ENCODE measurements around the gene CACFD1.

CACFD1 gene

DNA sequence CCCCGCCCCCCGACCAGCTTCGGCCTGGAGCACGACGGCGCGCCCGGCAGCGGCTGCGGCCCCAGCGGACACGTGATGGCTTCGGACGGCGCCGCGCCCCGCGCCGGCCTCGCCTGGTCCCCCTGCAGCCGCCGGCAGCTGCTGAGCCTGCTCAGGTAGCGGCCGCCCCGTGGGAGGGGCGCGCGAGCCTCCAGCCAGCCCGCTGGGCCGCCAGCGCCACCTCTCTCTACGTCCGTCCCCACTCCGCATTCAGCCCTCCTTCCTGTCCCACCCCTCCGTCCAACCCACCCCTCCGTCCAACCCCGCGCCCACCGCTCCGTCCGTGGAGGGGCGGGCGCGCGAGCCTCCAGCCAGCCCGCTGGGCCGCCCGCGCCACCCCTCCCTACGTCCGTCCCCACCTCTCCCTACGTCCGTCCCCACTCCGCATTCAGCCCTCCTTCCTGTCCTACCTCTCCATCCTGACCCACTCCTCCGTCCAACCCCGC is 31.1 kb upstream of the CACFD1 start (continued):
- no peak for TF ChIP-seq TOX (CRISPR knock-in tag; IDR thresholded peaks at IDR 0.05; ENCODE audit: borderline replicate concordance)

DNA sequence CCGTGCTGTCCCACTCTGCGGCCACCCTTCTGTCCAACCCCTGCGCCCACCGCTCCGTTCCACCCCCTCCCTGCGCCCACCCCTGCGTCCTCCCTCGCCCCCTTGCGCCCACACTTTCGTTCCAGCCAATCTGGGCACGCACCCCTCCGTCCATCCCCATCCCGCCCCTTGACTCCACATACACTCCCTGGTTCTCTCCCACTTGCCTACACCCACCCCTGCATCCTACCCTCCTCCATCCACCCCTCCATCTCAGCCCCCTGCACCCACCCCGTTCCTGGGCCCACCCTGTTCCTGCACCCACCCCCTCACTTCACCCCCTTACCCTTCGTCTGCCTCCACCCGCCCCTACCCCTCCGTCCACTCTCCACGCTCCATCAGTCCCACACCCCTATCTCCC is 30.6 kb upstream of the CACFD1 start:
- no peak for ATAC-seq
- no peak for TF ChIP-seq CSRNP3 (CRISPR knock-in tag; IDR thresholded peaks at IDR 0.05)
- TF ChIP-seq ISL1 (CRISPR knock-in tag; IDR thresholded peaks at IDR 0.05), result no peak
- no peak for TF ChIP-seq ESRRG (CRISPR knock-in tag; IDR thresholded peaks at IDR 0.05)
- no peak for TF ChIP-seq TSHZ2 (CRISPR knock-in tag; IDR thresholded peaks at IDR 0.05)

DNA sequence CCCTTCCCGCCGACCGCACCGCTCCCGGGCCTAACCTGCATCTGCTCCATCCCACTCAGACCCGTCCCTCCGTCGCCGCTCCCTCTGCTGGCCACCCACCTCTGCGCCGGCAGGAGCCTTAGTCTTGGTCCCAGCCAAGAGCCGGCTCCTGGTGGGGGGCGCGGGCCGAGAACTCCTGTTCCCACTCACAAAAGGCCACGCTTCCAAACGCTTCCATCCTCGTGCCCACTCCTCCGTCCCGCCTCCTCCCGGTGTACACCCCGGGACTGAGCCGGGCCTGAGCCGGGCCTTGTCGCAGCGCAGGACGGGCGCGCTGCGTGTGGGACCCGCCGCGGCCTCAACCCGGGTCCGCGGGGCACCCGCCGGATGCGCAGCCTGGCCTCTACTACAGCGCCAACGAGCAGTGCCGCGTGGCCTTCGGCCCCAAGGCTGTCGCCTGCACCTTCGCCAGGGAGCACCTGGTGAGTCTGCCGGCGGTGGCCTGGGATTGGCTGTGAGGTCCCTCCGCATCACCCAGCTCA is 30.1 kb upstream of the CACFD1 start:
- ATAC-seq, result no peak; the same call in 2 of the 3 replicates
- no peak for TF ChIP-seq GLIS3 (CRISPR knock-in tag; IDR thresholded peaks at IDR 0.05)
- TF ChIP-seq BACH2 (CRISPR knock-in tag; IDR thresholded peaks at IDR 0.05; ENCODE audit: borderline replicate concordance), result no peak
- no peak for TF ChIP-seq CSRNP3 (CRISPR knock-in tag; IDR thresholded peaks at IDR 0.05)
- TF ChIP-seq SNAI2 (CRISPR knock-in tag; IDR thresholded peaks at IDR 0.05), result no peak
- TF ChIP-seq ZFP30 (CRISPR knock-in tag; IDR thresholded peaks at IDR 0.05), result no peak
- no peak for TF ChIP-seq CREB5 (CRISPR knock-in tag; IDR thresholded peaks at IDR 0.05; ENCODE audit: low read depth)
- no peak for TF ChIP-seq ARNTL (CRISPR knock-in tag; IDR thresholded peaks at IDR 0.05; ENCODE audit: borderline replicate concordance, low read depth)
- TF ChIP-seq PPARA (CRISPR knock-in tag; IDR thresholded peaks at IDR 0.05; ENCODE audit: borderline replicate concordance), result no peak
- TF ChIP-seq, protein P1, sequence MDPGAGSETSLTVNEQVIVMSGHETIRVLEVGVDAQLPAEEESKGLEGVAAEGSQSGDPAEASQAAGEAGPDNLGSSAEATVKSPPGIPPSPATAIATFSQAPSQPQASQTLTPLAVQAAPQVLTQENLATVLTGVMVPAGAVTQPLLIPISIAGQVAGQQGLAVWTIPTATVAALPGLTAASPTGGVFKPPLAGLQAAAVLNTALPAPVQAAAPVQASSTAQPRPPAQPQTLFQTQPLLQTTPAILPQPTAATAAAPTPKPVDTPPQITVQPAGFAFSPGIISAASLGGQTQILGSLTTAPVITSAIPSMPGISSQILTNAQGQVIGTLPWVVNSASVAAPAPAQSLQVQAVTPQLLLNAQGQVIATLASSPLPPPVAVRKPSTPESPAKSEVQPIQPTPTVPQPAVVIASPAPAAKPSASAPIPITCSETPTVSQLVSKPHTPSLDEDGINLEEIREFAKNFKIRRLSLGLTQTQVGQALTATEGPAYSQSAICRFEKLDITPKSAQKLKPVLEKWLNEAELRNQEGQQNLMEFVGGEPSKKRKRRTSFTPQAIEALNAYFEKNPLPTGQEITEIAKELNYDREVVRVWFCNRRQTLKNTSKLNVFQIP (CRISPR knock-in tag; IDR thresholded peaks at IDR 0.05; ENCODE audit: borderline replicate concordance, low read depth), result no peak

- no peak for ATAC-seq
- TF ChIP-seq TSHZ2 (CRISPR knock-in tag; IDR thresholded peaks at IDR 0.05), result no peak
- TF ChIP-seq CREB5 (CRISPR knock-in tag; IDR thresholded peaks at IDR 0.05; ENCODE audit: low read depth), result no peak
- TF ChIP-seq PPARA (CRISPR knock-in tag; IDR thresholded peaks at IDR 0.05; ENCODE audit: borderline replicate concordance), result no peak
- TF ChIP-seq, protein P1 (CRISPR knock-in tag; IDR thresholded peaks at IDR 0.05; ENCODE audit: borderline replicate concordance, low read depth), result no peak
- TF ChIP-seq ESRRG (CRISPR knock-in tag; IDR thresholded peaks at IDR 0.05), result no peak
- TF ChIP-seq ISL1 (CRISPR knock-in tag; IDR thresholded peaks at IDR 0.05), result no peak
- no peak for TF ChIP-seq BACH2 (CRISPR knock-in tag; IDR thresholded peaks at IDR 0.05; ENCODE audit: borderline replicate concordance)
These were observed 29.5 kb upstream of the CACFD1 start for GRCh38 chr9:133430244-133430643.

All from SK-N-SH treated with all-trans-retinoic acid at 6 μM for 48 hours (cell line).